ENCODE data around the gene SLC29A4.
"Not testable (repeated sequence)": the region's sequence is repeated elsewhere in the genome, so short reads cannot be mapped to it uniquely, and the experiment has no call there.

SLC29A4 gene

GRCh38 chr7:5300366-5300765 lies 17.6 kb downstream of the SLC29A4 start:
- DNase-seq, result no peak

DNA sequence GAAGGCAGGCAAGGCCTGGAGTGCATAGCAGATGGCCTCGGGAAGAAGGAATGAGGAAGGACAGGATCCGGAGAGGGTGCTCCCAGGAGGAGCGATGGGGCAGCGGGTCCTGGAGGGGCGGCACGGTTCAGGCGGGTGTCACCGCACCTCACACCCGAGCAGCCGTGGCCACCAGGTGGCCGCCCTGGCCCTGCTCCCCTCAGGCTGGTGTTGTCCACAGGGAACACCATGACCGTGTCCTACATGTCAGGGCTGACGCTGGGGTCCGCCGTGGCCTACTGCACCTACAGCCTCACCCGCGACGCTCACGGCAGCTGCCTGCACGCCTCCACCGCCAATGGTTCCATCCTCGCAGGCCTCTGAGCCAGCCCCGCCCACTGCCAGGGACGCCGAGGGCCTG lies 19.8 kb downstream of the SLC29A4 start:
- no peak for DNase-seq

- no peak for DNase-seq
Observed at GRCh38 chr7:5303061-5303460, 20.3 kb downstream of the SLC29A4 start.

DNA sequence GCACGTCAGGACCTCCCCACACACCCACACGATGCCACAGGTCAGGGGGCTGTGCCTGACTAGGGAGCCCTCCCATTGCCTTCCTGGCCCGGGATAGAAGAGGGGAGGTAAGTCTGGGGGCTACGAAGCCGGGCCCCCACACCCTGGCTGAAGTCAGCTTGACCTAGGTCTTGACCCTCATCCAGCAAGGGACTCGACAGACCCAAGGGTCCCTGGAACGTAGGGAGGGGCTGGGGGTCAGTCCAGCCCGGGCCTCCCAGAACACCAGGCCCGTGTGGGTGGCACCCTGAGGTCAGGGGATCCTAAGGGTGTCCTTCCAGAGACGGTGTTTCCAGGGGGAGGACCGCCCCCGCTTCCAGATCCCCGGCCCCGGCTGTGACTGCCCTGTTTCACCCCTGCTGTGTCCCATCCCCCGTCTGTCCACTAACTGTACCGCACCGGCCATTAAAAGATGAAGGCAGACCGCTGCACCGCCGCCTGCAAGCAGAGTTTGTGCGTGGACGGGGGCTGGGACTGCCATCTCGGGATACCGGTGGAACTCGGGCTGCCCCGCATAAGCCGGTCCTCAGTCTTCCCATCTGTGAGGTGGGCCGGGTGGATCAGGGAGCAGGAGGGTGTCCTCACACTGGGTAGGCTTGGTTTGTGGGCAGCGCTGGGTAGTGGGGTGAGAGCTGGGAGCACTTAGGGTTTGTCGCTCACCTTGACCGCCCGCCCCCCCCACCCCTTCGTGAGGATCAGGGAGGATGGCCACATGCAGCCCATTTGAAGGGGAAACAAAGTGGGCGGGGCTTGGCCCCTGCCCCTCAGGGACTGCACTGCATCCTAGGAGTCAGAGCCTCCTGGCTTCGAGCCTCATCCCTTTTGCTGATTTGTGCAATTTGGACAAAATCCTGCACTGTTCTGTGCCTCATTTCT lies 21.1 kb downstream of the SLC29A4 start:
- no peak for DNase-seq

DNA sequence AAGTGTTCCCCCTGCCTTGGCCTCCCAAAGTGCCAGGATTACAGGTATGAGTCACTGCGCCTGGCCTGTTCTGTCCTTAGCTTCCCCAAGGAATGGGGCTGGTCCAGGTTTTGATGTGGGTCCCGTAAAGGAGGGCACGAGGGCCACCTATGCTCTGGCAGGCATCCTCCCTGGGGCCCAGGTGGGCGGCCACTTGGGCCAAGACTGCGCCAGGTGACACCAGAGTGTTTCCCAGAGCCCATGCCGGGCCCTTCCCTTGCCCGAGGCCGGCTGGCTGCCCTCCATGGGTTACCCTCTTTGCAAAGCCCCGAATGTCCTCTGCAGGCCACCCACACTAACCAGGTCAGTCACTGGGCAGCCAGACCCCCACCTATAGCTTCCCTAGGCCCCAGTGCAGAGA lies 22.3 kb downstream of the SLC29A4 start:
- DNase-seq, result not testable (repeated sequence)

DNA sequence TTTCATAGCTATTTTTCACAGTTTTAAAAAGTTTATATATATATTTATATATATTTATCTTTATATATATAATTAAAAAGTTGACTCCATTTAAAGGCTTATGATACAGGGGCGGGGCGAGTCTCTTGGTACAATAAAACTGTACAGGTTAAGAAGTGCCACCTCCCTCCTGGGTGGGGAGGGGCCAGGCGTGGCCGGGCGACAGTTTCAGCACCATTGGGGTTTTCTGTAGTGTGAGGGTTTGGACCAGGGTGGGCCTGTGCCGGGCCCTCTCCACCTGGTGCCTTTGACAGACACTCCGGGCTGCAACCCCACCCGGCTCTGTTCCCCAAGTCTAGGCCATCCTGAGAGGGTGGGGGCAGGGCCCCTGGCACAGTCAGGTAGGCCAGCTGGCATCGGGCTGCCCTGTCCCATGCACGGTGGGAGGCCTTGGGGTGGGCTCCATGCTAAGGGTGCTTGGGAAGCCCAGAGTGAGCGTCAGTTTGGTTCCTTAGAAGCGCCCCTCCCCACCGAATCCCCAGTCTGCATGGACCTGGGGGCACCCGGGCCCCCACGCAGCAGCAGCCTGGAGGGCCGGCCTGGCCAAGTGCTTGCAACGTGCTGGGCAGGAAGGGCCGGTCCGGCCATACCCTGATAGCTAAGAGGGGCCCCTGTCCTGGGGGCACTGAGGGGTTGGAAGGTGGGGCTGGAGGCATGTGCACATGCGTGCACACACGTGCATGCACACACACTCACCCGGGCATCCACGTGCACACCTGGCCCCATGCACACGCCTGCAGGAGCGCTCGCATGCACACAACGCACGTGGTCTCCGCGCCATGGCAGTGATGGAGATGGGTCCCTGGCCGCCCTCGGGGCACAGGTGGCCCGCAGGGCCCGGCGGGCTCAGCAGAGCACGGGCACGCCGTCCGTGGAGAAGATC lies 24.7 kb downstream of the SLC29A4 start:
- DNase-seq, result not testable (repeated sequence)

GRCh38 chr7:5309146-5309545 lies 26.4 kb downstream of the SLC29A4 start:
- DNase-seq, result no peak

GRCh38 chr7:5310822-5311405 lies 28.2 kb downstream of the SLC29A4 start:
- DNase-seq, result no peak

- not testable (repeated sequence) for DNase-seq
Observed at GRCh38 chr7:5312276-5313070, 29.7 kb downstream of the SLC29A4 start.

DNA sequence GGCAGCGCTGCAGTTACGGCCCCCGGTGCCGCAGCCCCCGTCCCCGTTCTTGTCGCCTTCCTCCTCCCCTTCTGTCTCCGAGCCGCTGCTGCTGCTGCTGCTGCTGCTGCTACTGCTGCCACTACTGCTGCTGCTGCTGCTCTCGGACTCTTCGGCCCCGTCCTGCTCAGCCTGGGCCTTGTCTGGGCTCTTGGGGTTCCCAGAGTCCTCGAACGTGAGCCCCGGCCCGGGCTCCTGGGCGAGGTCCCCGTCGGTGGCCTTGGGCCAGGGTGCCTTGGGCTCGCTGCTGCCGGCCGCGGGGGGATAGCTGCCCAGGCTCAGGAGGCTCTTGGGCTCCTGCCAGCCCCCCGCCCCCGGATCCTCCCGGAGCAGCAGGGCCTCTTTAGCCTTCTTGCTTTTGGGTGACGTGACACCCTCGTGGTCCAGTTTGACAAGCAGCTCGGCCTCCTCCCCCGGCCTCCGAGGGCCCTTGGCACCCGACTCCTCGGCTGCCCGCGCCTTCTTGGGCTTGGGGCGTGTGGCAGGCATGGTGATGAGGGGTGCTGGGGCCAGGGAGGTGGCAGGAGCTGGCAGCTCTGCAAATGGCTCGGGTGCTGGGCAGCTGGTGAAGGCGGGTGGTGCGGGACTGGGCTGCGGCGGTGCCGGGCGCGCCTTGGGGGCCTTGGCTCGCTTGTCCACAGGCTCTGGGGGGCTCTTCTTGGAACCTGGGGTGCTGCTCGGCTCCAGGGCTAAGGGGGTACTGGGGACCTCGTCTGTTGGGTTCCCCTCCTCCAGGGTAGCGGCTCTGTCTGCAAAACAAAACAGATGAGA lies 30.5 kb downstream of the SLC29A4 start:
- not testable (repeated sequence) for DNase-seq

DNA sequence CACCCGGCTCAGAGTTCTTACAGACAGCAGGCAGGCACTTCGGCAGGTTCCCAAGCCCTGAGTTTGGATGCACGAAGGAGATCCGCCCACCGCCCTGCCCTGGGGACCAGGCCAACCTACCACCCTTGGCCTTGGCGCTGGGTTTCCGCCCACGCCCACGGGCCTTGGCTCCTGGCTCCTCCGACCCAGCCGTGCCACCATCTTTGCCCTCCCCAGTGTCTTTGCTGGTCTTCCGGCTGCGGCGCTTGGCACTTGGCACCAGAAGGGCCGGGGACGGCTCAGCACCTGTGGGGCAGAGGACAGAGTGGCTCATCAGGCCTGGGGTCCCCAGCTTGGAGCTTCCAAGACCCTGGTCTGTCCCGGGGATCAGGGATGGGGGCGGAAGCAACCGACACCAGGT lies 32.1 kb downstream of the SLC29A4 start:
- no peak for DNase-seq

DNA sequence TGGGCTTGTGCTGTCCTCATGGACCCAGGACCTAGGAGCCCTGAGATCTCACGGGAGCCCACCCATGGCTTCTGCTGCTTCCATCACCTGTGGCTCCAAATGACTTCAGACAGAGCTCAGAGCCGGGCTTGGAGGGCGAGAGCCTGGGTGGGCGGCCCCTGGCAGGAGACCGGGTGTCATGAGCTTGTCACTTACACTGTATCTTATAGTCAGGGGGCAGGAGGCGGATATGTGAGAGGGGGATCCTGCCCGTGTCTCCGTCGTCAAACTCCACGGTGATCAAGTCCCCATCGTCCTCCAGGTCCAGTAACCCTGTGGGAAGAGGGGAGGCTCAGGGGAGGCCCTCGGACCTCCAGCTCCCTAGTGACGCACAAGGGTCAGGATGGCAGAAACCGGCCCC lies 33.0 kb downstream of the SLC29A4 start:
- no peak for DNase-seq

- DNase-seq, result not testable (repeated sequence)
Observed at GRCh38 chr7:5318613-5319012, 35.9 kb downstream of the SLC29A4 start.

- DNase-seq, result no peak
Observed at GRCh38 chr7:5320391-5320790, 37.6 kb downstream of the SLC29A4 start.

DNA sequence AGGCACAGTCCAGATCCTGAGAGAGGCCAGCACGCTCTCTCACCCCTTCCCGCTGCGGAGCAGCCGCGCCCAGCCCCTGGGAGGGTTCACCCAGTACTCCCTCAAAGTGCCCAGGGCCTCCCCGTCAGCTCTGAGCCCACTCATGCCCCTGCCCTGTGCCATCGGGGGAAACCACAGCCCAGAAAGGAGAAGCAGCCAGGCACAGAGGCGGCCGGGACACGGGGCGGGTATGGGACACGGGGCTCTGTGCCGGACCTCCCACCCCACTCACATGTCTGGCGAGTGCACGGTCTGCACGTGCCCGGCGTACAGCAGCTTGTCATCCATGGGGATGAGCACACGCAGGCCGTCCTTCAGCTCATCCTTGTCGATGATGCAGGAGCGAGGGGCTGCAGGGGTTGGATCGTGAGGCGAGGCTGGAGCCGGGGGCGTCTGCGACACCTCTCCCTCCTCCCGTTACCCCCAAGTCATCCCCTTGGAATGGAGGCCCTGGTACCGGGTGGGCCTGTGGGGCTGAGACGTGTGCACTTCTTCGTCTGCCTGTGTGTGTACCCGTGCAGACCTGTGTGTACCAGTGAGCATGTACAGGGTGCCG lies 38.2 kb downstream of the SLC29A4 start:
- no peak for DNase-seq

DNA sequence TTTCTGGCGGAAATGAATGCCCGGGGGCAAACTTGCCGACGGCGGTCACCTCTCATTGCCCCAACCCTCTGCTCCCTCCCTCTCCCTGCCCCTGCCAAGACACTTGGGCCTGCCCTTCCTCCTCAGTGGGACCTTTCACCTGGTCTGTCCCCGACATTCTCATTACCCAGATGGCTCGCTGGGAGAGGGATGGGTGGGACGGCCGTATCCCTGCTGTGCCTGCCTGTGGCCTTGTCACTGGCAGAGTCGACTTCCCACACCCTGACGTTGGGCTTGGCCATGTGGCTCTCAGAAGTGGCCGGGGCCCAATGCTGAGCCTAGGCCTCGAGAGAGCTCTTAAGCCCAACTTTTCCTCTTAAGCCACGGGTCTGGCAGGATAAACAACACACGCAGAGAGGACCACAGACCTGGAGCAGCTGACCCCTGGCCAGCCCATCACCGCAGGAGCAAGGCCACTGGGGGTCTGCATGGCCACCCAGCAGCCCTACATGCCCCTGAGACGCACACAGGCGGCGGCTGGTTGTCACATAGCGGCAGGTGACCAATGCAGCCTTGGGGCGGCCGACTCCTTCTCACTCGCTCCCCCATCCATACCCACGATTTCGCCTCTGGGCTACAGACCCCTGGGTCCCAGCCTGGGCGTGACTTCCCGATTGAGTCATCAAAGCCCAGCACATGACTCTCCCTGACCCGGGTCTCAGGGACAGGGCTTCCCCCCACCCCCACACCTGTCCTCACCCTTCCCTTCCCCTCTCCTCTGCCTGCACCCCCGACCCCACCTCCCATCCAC lies 40.1 kb downstream of the SLC29A4 start:
- DNase-seq, result no peak

DNA sequence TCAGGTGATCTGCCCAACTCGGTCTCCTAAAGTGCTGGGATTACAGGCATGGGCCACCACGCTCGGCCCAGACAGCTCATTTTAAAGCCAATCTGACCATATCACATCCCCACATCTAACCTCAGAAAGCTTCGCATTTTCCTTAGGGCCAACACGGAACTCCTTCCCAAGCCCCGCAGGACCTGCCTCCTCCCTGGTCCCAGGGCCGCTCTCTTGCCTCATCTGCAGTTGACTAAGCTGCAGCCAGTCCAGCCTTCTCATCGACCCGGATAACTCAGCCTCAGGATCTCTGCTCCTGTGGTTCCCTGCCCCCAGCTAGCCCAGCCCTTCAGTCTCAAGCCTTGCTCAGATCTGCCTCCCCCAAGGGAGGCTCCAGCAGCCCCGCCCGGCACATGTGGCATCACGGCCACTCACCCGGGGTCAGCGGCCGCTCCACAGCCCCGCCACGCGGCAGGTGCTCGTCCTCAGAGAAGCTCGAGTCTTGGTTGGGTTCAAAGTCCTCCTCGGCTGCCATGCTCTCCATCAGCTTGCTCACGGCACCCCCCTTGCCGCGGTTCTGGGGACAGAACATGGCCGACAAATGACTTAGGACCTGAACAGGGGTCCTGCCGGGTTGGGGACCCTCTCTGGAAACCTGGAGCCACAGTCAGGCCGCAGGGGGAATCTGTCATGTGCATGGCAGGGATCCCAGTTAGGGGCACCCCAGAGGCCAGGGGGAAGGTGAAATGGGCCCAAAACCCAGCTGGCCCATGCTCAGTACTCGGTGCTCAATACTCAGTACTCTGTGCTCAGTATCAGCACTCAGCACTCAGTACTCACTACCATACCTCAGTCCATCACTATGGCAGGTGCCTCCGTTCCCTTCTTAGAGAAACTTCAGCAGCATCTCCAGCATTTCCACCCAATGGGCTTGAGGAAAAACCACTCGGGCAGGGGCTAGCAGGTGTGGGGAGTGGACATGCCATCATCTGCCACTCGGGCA lies 41.3 kb downstream of the SLC29A4 start:
- DNase-seq, result not testable (repeated sequence)

- DNase-seq, result no peak
Observed at GRCh38 chr7:5324961-5325360, 42.2 kb downstream of the SLC29A4 start.

- DNase-seq, result no peak
Observed at GRCh38 chr7:5330288-5330687, 47.5 kb downstream of the SLC29A4 start.
